Stimulated activated naive CD8-positive, alpha-beta T cell treated with anti-CD3 and anti-CD28 coated beads, Interleukin-15, Interleukin-2, amounts not matched to agents 100 ng/mL and 50 ng/mL, for 24 hours (primary cell): ENCODE measurements around the gene NET1.
"Not testable (repeated sequence)": the region's sequence is repeated elsewhere in the genome, so short reads cannot be mapped to it uniquely, and the experiment has no call there.

Experiments
- H3K27ac Mint-ChIP-seq: one replicate; pipeline ENCODE4 v1.8.0; 2021; ENCODE audit warnings: mild to moderate bottlenecking, mixed read lengths
- H3K27me3 Mint-ChIP-seq: one replicate; pipeline ENCODE4 v1.8.0; 2021; ENCODE audit warnings: mixed read lengths
- H3K36me3 Mint-ChIP-seq: one replicate; pipeline ENCODE4 v1.8.0; 2021; ENCODE audit warnings: low read depth, mixed read lengths
- H3K4me1 Mint-ChIP-seq: one replicate; pipeline ENCODE4 v1.8.0; 2021; ENCODE audit warnings: low read depth, mixed read lengths
- H3K4me3 Mint-ChIP-seq: one replicate; pipeline ENCODE4 v1.8.0; 2021; ENCODE audit warnings: mild to moderate bottlenecking, mixed read lengths
- H3K9me3 Mint-ChIP-seq: one replicate; pipeline ENCODE4 v1.8.0; 2021; ENCODE audit warnings: mixed read lengths

Gene NET1

GRCh38 chr10:5475088-5475487, 62.7 kb downstream of the NET1 start:
- not testable (repeated sequence) for H3K27ac Mint-ChIP-seq, H3K4me3 Mint-ChIP-seq
- H3K4me1 Mint-ChIP-seq = peaks cover 12% of the 10 kb centered on the region

GRCh38 chr10:5475974-5476807, 63.8 kb downstream of the NET1 start:
- H3K9me3 Mint-ChIP-seq, H3K27ac Mint-ChIP-seq, H3K36me3 Mint-ChIP-seq, H3K27me3 Mint-ChIP-seq, H3K4me3 Mint-ChIP-seq: not testable (repeated sequence)
- peaks cover 14% of the 10 kb centered on the region for H3K4me1 Mint-ChIP-seq

More at GRCh38 chr10:5475088-5475487, 62.7 kb downstream of the NET1 start:
- not testable (repeated sequence) for H3K9me3 Mint-ChIP-seq, H3K27me3 Mint-ChIP-seq, H3K36me3 Mint-ChIP-seq

GRCh38 chr10:5476918-5477525, 64.7 kb downstream of the NET1 start:
- no peaks in the 10 kb centered on the region for H3K9me3 Mint-ChIP-seq
- H3K27me3 Mint-ChIP-seq = no peaks in the 10 kb centered on the region
- H3K4me3 Mint-ChIP-seq = no peak overlapping the region
- H3K4me1 Mint-ChIP-seq = peaks cover 14% of the 10 kb centered on the region
- no peak overlapping the region for H3K27ac Mint-ChIP-seq
- H3K36me3 Mint-ChIP-seq = no peaks in the 10 kb centered on the region

GRCh38 chr10:5477948-5478693, 65.8 kb downstream of the NET1 start:
- H3K9me3 Mint-ChIP-seq = no peaks in the 10 kb centered on the region
- H3K4me1 Mint-ChIP-seq = peaks cover 14% of the 10 kb centered on the region
- H3K4me3 Mint-ChIP-seq = no peak overlapping the region
- H3K27ac Mint-ChIP-seq = no peak overlapping the region
- H3K36me3 Mint-ChIP-seq = no peaks in the 10 kb centered on the region
- no peaks in the 10 kb centered on the region for H3K27me3 Mint-ChIP-seq

GRCh38 chr10:5478694-5479305, 66.4 kb downstream of the NET1 start:
- Mint-ChIP-seq H3K27ac (no peak overlapping the region), H3K4me1 (peaks cover 14% of the 10 kb centered on the region), H3K9me3 (no peaks in the 10 kb centered on the region), H3K36me3 (no peaks in the 10 kb centered on the region), H3K27me3 (no peaks in the 10 kb centered on the region), H3K4me3 (no peak overlapping the region)

GRCh38 chr10:5479481-5480161, 67.3 kb downstream of the NET1 start:
- Mint-ChIP-seq H3K9me3 (no peaks in the 10 kb centered on the region), H3K36me3 (no peaks in the 10 kb centered on the region), H3K27ac (no peak overlapping the region), H3K4me3 (no peak overlapping the region), H3K27me3 (no peaks in the 10 kb centered on the region), H3K4me1 (peaks cover 14% of the 10 kb centered on the region)

- no peak overlapping the region for H3K27ac Mint-ChIP-seq
- no peaks in the 10 kb centered on the region for H3K27me3 Mint-ChIP-seq
- no peak overlapping the region for H3K4me3 Mint-ChIP-seq
- H3K4me1 Mint-ChIP-seq = peaks cover 14% of the 10 kb centered on the region
- no peaks in the 10 kb centered on the region for H3K36me3 Mint-ChIP-seq
- H3K9me3 Mint-ChIP-seq = no peaks in the 10 kb centered on the region
These were observed 68.0 kb downstream of the NET1 start for GRCh38 chr10:5480162-5480941.

GRCh38 chr10:5481121-5481520, 68.8 kb downstream of the NET1 start:
- Mint-ChIP-seq H3K36me3 (no peaks in the 10 kb centered on the region), H3K4me3 (no peak overlapping the region), H3K4me1 (peaks cover 14% of the 10 kb centered on the region), H3K9me3 (no peaks in the 10 kb centered on the region), H3K27ac (no peak overlapping the region), H3K27me3 (no peaks in the 10 kb centered on the region)

GRCh38 chr10:5482016-5482415, 69.7 kb downstream of the NET1 start:
- H3K27ac Mint-ChIP-seq = no peak overlapping the region
- no peaks in the 10 kb centered on the region for H3K27me3 Mint-ChIP-seq
- H3K36me3 Mint-ChIP-seq = no peaks in the 10 kb centered on the region
- no peak overlapping the region for H3K4me3 Mint-ChIP-seq
- no peaks in the 10 kb centered on the region for H3K9me3 Mint-ChIP-seq
- peaks cover 14% of the 10 kb centered on the region for H3K4me1 Mint-ChIP-seq

- peaks cover 11% of the 10 kb centered on the region for H3K4me1 Mint-ChIP-seq
- H3K9me3 Mint-ChIP-seq = no peaks in the 10 kb centered on the region
- no peaks in the 10 kb centered on the region for H3K36me3 Mint-ChIP-seq
- H3K27ac Mint-ChIP-seq = no peak overlapping the region
- H3K4me3 Mint-ChIP-seq = no peak overlapping the region
- no peaks in the 10 kb centered on the region for H3K27me3 Mint-ChIP-seq
These were observed 71.8 kb downstream of the NET1 start for GRCh38 chr10:5484205-5484604.

GRCh38 chr10:5485290-5485689, 72.9 kb downstream of the NET1 start:
- Mint-ChIP-seq H3K27me3 (no peaks in the 10 kb centered on the region), H3K36me3 (no peaks in the 10 kb centered on the region), H3K9me3 (no peaks in the 10 kb centered on the region), H3K4me1 (peaks cover 9% of the 10 kb centered on the region), H3K4me3 (no peak overlapping the region), H3K27ac (no peak overlapping the region)

- Mint-ChIP-seq H3K27me3 (no peaks in the 10 kb centered on the region), H3K4me1 (peaks cover 11% of the 10 kb centered on the region), H3K36me3 (no peaks in the 10 kb centered on the region), H3K9me3 (no peaks in the 10 kb centered on the region), H3K4me3 (no peak overlapping the region), H3K27ac (no peak overlapping the region)
These were observed 73.8 kb downstream of the NET1 start for GRCh38 chr10:5485948-5486852.

- Mint-ChIP-seq H3K27ac (no peak overlapping the region), H3K36me3 (no peaks in the 10 kb centered on the region), H3K4me3 (no peak overlapping the region), H3K9me3 (no peaks in the 10 kb centered on the region), H3K4me1 (peaks cover 11% of the 10 kb centered on the region), H3K27me3 (no peaks in the 10 kb centered on the region)
These were observed 74.5 kb downstream of the NET1 start for GRCh38 chr10:5486853-5487235.
